ENCODE data around the gene SP100.

The SP100 gene

GRCh38 chr2:230552181-230552580, 136.2 kb downstream of the SP100 start:
- TF ChIP-seq, protein P1, sequence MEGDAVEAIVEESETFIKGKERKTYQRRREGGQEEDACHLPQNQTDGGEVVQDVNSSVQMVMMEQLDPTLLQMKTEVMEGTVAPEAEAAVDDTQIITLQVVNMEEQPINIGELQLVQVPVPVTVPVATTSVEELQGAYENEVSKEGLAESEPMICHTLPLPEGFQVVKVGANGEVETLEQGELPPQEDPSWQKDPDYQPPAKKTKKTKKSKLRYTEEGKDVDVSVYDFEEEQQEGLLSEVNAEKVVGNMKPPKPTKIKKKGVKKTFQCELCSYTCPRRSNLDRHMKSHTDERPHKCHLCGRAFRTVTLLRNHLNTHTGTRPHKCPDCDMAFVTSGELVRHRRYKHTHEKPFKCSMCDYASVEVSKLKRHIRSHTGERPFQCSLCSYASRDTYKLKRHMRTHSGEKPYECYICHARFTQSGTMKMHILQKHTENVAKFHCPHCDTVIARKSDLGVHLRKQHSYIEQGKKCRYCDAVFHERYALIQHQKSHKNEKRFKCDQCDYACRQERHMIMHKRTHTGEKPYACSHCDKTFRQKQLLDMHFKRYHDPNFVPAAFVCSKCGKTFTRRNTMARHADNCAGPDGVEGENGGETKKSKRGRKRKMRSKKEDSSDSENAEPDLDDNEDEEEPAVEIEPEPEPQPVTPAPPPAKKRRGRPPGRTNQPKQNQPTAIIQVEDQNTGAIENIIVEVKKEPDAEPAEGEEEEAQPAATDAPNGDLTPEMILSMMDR (IDR thresholded peaks at IDR 0.05; ENCODE audit: low read depth, low read length) = no peak
- no peak overlapping the region for H3K4me3 ChIP-seq (ENCODE audit: low read depth, low read length)
- no peaks in the 10 kb centered on the region for H3K27me3 ChIP-seq
- H3K4me1 ChIP-seq = no peaks in the 10 kb centered on the region
- DNase-seq = no peak
- H3K9me3 ChIP-seq = no peaks in the 10 kb centered on the region
- H3K36me3 ChIP-seq = no peaks in the 10 kb centered on the region

- H3K27me3 ChIP-seq = no peaks in the 10 kb centered on the region
- no peaks in the 10 kb centered on the region for H3K9me3 ChIP-seq
- TF ChIP-seq, protein P1 (IDR thresholded peaks at IDR 0.05; ENCODE audit: low read depth, low read length) = no peak
- no peak overlapping the region for H3K4me3 ChIP-seq (ENCODE audit: low read depth, low read length)
- DNase-seq = no peak
- no peaks in the 10 kb centered on the region for H3K4me1 ChIP-seq
- no peaks in the 10 kb centered on the region for H3K36me3 ChIP-seq
Measured at GRCh38 chr2:230557065-230557464, 141.1 kb downstream of the SP100 start.

GRCh38 chr2:230564805-230565779, 149.1 kb downstream of the SP100 start:
- Histone ChIP-seq H3K4me1 (no peaks in the 10 kb centered on the region), H3K27me3 (no peaks in the 10 kb centered on the region), H3K9me3 (no peaks in the 10 kb centered on the region), H3K4me3 (ENCODE audit: low read depth, low read length) (no peak overlapping the region), H3K36me3 (no peaks in the 10 kb centered on the region)
- no peak for DNase-seq
- TF ChIP-seq, protein P1 (IDR thresholded peaks at IDR 0.05; ENCODE audit: low read depth, low read length) = no peak

DNA sequence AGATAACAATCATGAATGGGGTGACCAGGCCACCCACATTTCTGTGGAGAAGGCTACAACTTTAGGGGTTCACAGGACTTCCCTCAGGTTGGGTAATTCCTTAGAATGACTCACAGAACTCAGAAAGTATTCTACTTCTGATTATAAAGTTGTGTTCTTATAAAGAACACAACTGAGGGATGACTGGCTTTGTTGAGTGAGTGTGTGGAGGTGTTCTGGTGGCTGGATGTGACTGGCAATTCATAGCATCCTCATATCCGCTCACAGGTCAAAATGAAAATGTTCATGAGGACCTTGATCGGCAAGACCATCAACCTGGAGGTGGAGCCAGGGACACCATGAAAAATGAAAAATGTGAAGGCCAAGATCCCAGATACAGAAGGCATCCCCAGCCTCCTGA, 153.3 kb downstream of the SP100 start:
- no peak overlapping the region for H3K4me3 ChIP-seq (ENCODE audit: low read depth, low read length)
- TF ChIP-seq, protein P1 (IDR thresholded peaks at IDR 0.05; ENCODE audit: low read depth, low read length) = no peak
- H3K9me3 ChIP-seq = no peaks in the 10 kb centered on the region
- H3K27me3 ChIP-seq = no peaks in the 10 kb centered on the region
- no peak for DNase-seq
- H3K36me3 ChIP-seq = no peaks in the 10 kb centered on the region
- no peaks in the 10 kb centered on the region for H3K4me1 ChIP-seq

- DNase-seq = no peak
- Histone ChIP-seq H3K4me3 (ENCODE audit: low read depth, low read length) (no peak overlapping the region), H3K4me1 (no peaks in the 10 kb centered on the region), H3K27me3 (no peaks in the 10 kb centered on the region), H3K9me3 (no peaks in the 10 kb centered on the region), H3K36me3 (no peaks in the 10 kb centered on the region)
- TF ChIP-seq, protein P1 (IDR thresholded peaks at IDR 0.05; ENCODE audit: low read depth, low read length) = no peak
Measured at GRCh38 chr2:230570987-230571386, 155.0 kb downstream of the SP100 start.

Measured in BE2C (cell line).